Lower leg skin (tissue), 3 donors: ENCODE results near the gene ACOT11.

Experiments used
- CTCF ChIP-seq, 3 donors: fragments of 450-650 bp; IDR thresholded peaks; one replicate each; pipeline ENCODE4 v1.5.1; 2016; ENCODE audit warnings: antibody characterized with exemption in 3 of 3, mild to moderate bottlenecking in 3 of 3, moderate library complexity in 2 of 3
- POLR2A ChIP-seq, 2 donors: fragments of 450-650 bp; IDR thresholded peaks; one replicate each; pipeline ENCODE4 v1.6.1; 2016 to 2017; ENCODE audit warnings: antibody characterized with exemption in 2 of 2, mild to moderate bottlenecking in 1 of 2, moderate library complexity in 1 of 2

- no peak for TF ChIP-seq CTCF (IDR thresholded peaks at IDR 0.05)
- no peak for TF ChIP-seq POLR2A (IDR thresholded peaks at IDR 0.05)
These were observed 41.4 kb upstream of the ACOT11 start for GRCh38 chr1:54506594-54506993.
